Panc1 (cell line): ENCODE measurements around the gene NRG2.

ENCODE experiments used
- POLR2AphosphoS5 ChIP-seq: IDR thresholded peaks from 2 replicates; pipeline ENCODE4 v1.6.1; 2012; ENCODE audit warnings: mild to moderate bottlenecking, low read depth, low read length, moderate library complexity
- REST ChIP-seq, 2 experiments: IDR thresholded peaks; 2 replicates each; pipeline ENCODE4 v1.6.1; 2011 to 2012; ENCODE audit warnings: low read depth in 2 of 2, control low read depth in 1 of 2, low read length in 1 of 2, mild to moderate bottlenecking in 1 of 2, moderate library complexity in 1 of 2; ENCODE audit not compliant: insufficient read depth in 1 of 2
- SIN3A ChIP-seq: IDR thresholded peaks from 2 replicates; pipeline ENCODE4 v1.6.1; 2012; ENCODE audit warnings: low read depth, mild to moderate bottlenecking, low read length, moderate library complexity, borderline replicate concordance; ENCODE audit not compliant: insufficient read depth
- TCF7L2 ChIP-seq: IDR thresholded peaks from 2 replicates; pipeline ENCODE4 v1.6.1; 2011; ENCODE audit warnings: mild to moderate bottlenecking, low read depth, low read length, inconsistent platforms
- TF ChIP-seq, protein P1 (sequence below): fragments of 450-650 bp; IDR thresholded peaks from 2 replicates; pipeline ENCODE4 v1.5.1; 2017; ENCODE audit warnings: mild to moderate bottlenecking

DNA sequence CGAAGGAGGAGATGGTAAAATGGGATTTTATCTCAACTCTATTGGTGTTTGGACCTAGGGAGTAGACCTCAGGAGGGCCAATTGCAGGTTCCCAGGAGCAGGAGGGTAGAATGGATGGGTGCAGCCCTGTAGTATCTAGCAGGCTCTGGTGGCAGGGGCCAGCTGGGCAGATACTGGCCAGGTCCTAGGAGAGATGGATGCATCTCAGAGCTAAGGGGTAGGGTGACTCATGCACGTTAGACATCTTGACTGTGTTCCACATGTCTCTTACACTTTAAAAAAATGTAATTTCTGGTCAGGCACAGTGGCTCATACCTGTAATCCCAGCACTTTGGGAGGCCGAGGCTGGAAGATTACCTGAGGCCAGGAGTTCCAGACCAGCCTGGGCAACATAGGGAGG, 225.1 kb downstream of the NRG2 start:
- no peak for TF ChIP-seq SIN3A
- TF ChIP-seq, protein P1, sequence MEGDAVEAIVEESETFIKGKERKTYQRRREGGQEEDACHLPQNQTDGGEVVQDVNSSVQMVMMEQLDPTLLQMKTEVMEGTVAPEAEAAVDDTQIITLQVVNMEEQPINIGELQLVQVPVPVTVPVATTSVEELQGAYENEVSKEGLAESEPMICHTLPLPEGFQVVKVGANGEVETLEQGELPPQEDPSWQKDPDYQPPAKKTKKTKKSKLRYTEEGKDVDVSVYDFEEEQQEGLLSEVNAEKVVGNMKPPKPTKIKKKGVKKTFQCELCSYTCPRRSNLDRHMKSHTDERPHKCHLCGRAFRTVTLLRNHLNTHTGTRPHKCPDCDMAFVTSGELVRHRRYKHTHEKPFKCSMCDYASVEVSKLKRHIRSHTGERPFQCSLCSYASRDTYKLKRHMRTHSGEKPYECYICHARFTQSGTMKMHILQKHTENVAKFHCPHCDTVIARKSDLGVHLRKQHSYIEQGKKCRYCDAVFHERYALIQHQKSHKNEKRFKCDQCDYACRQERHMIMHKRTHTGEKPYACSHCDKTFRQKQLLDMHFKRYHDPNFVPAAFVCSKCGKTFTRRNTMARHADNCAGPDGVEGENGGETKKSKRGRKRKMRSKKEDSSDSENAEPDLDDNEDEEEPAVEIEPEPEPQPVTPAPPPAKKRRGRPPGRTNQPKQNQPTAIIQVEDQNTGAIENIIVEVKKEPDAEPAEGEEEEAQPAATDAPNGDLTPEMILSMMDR, result no peak
- TF ChIP-seq POLR2AphosphoS5, result no peak
- TF ChIP-seq REST (IDR thresholded peaks at IDR 0.05; ENCODE audit: insufficient read depth in 1 of 2, low read depth in 2 of 2, low read length in 1 of 2), result no peak
- no peak for TF ChIP-seq TCF7L2
